Lower lobe of right lung (tissue), 2 donors: ENCODE results near the gene PCIF1. TPM values are rescaled to one million over a fixed set of nuclear protein-coding genes. Genes with fewer than 3 reads are reported as not detected.

Experiments used
- ATAC-seq, 2 donors: fragments of 200-7000 bp; cut with Tn5 transposase; one replicate each; pipeline ENCODE4 v1.9.1; 2020 to 2022; ENCODE audit warnings: mild to moderate bottlenecking in 2 of 2, moderate library complexity in 2 of 2
- DNase-seq: peaks from one replicate; pipeline ENCODE4 v3.0.0-alpha.2; 2020
- H3K27ac ChIP-seq: fragments of 200-600 bp; one replicate; pipeline ENCODE4 v1.8.0; 2022
- H3K27me3 ChIP-seq: fragments of 200-600 bp; one replicate; pipeline ENCODE4 v1.8.0; 2022; ENCODE audit warnings: low read depth
- H3K36me3 ChIP-seq: fragments of 200-600 bp; one replicate; pipeline ENCODE4 v1.8.0; 2022; ENCODE audit warnings: mild to moderate bottlenecking
- H3K4me1 ChIP-seq: fragments of 200-600 bp; one replicate; pipeline ENCODE4 v1.8.0; 2022
- H3K4me3 ChIP-seq: fragments of 200-600 bp; one replicate; pipeline ENCODE4 v1.8.0; 2022; ENCODE audit warnings: mild to moderate bottlenecking
- H3K9me3 ChIP-seq: fragments of 200-600 bp; one replicate; pipeline ENCODE4 v1.8.0; 2022
- intact Hi-C: fragments of 100-400 bp; cut with DNase I; formaldehyde crosslinking; loops from one replicate; pipeline ENCODE4 v1.11.0; 2022
- total RNA-seq: library from RNA; stranded (reverse); fragmentation: NEBNext Ultra II Directional; extraction: Animal tissue kit (Norgen Biotek cat#: 25700); gene quantifications from one replicate; pipeline ENCODE4 v1.2.1, GENCODE V29; 2021
- TF ChIP-seq, protein P1 (sequence below): fragments of 200-600 bp; IDR thresholded peaks from one replicate; pipeline ENCODE4 v1.8.0; 2022; ENCODE audit warnings: antibody characterized with exemption, mild to moderate bottlenecking
- donor health status: DM: no; HTN: yes; CAD: no; lungs with severe emphysema.

Gene PCIF1
- total RNA-seq, 1 donor from 2014 or later: 34.7 TPM

DNA sequence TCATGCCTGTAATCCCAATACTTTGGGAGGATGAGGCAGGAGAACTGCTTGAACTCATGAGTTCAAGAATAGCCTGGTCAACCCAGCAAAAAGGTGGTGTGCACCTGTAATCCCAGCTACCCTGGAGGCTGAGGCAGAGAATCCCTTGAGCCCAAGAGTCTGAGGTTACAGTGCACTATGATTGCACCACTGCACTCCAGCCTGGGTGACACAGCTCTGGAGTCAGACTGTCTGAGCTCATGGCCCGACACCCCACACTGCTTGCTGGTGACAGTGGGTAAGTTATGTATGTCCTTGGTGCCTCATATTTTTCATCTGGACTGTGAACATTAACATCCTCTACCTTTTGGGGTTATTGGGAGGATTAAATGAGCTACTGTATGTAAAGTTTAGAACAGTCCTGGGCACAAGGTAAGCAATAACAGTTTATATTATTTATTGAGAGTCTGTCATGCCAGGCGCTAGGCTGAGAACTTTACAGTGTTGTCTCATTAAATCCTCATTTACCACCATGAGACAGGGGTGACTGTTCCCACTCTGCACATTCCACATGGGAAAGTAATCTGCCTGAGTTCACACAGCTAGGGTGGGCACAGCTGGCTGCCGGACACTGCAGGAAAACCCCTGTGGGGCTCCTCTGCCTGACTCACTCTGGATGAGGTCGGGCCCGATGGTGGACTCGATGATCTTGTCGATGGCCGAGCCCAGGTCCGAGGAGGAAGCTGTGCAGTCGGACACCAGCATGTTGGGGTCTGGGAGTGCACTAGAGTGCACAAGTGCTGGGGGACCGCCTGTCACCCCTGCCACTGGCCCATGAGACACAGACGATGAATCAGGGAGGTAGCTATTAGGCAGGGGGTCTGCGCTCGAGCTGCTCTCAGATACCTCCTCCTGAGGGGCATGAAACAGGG lies 34.6 kb downstream of the PCIF1 start:
- no peak overlapping the region for H3K4me3 ChIP-seq
- no peaks in the 10 kb centered on the region for H3K27me3 ChIP-seq
- DNase-seq: peak; percentile 45
- H3K4me1 ChIP-seq: peaks cover 26% of the 10 kb centered on the region
- TF ChIP-seq, protein P1, sequence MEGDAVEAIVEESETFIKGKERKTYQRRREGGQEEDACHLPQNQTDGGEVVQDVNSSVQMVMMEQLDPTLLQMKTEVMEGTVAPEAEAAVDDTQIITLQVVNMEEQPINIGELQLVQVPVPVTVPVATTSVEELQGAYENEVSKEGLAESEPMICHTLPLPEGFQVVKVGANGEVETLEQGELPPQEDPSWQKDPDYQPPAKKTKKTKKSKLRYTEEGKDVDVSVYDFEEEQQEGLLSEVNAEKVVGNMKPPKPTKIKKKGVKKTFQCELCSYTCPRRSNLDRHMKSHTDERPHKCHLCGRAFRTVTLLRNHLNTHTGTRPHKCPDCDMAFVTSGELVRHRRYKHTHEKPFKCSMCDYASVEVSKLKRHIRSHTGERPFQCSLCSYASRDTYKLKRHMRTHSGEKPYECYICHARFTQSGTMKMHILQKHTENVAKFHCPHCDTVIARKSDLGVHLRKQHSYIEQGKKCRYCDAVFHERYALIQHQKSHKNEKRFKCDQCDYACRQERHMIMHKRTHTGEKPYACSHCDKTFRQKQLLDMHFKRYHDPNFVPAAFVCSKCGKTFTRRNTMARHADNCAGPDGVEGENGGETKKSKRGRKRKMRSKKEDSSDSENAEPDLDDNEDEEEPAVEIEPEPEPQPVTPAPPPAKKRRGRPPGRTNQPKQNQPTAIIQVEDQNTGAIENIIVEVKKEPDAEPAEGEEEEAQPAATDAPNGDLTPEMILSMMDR: no peak
- ATAC-seq: no peak
- no peaks in the 10 kb centered on the region for H3K9me3 ChIP-seq
- H3K36me3 ChIP-seq: peaks cover 56% of the 10 kb centered on the region
- no peak overlapping the region for H3K27ac ChIP-seq
- intact Hi-C loops: no loop called here

DNA sequence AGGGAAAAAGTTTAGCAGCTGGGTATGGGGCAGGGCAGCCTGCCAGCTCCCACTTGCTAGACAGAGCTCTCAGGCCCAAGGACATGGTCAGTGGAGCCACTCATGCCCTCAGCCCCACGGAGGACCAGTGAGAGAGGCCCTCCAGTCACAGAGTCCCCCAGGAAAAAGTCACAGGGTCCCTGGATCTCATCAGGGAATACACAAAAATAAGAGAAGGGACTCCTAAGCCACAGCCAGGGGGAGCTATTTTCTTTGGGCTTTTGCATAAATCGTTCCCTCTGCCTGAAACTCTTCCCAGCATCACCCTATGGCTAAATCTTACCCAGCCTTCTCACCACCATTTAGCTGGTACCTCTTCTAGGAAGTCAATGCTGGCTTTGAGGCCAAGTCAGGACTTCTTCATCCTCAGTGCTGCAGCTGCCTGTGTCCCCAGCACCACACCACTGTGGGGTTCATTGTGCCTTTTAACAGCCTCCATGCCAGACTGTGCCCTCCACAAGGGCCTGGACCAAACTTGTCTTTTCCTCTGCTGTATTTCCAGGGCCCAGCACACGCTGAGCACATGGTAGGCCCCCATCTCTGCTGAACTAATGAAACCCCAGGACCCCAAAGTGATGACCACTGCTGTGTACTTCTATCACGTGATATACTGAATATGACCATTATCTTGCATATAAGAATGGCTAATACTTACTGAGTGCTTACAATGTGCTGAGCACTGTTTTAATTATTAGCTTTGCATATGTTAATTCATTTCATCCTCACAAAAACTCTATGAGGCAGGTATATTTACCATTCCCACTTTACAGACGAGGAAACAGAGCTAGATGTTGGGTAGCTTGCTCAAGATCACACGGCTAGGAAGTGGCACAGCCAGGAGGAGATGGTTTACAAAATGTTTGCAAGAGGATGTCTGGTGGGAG lies 35.5 kb downstream of the PCIF1 start:
- peak overlapping the region; percentile 100 for H3K27ac ChIP-seq
- H3K4me1 ChIP-seq: peaks cover 26% of the 10 kb centered on the region
- peaks cover 47% of the 10 kb centered on the region for H3K36me3 ChIP-seq
- intact Hi-C loops: no loop called here
- TF ChIP-seq, protein P1: peak; percentile 48
- no peaks in the 10 kb centered on the region for H3K27me3 ChIP-seq
- peak overlapping the region; percentile 98 for H3K4me3 ChIP-seq
- no peak for ATAC-seq
- no peak for DNase-seq
- no peaks in the 10 kb centered on the region for H3K9me3 ChIP-seq

DNA sequence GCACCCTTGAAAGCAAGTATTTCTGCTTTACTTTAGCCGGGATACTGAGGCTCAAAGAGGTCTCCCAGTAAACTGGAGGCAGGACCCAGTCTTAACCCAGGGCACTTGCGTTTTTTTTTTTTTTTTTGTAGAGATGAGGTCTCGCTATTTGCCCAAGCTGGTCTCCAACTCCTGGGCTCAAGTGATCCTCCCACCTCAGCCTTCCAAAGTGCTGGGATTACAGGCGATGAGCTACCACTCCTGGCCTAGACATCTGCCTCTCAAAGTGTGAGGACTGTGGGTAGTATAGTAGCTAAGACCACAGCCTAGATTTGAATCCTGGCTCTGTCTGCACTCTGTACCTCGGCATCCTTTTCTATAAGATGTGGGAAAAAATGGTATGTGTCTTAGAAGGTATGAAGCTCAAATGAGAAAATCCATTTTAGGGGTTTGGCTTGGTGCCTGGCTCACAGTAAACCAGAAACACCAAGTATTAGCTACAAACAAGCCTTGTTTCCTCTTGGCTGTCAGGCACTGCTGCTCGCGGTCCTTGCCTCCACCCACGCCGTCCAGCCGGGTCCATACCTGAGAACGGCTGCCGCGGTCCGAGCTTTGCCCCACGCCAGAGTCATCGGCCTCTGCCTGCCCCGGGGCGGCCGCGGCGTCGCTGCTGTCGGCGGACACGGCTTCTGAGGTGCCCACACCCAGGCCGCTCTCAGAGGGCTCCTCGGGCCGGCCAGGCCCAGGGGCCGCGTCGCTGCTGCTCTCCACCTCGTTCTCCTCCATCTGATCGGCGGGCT lies 36.4 kb downstream of the PCIF1 start:
- Histone ChIP-seq H3K36me3 (peaks cover 38% of the 10 kb centered on the region), H3K9me3 (no peaks in the 10 kb centered on the region), H3K27me3 (no peaks in the 10 kb centered on the region), H3K27ac (peak overlapping the region; percentile 100), H3K4me3 (peak overlapping the region; percentile 98), H3K4me1 (peaks cover 26% of the 10 kb centered on the region)
- TF ChIP-seq, protein P1: no peak
- DNase-seq: no peak
- intact Hi-C loops: no loop called here
- ATAC-seq: peak; percentile 0 to 23

DNA sequence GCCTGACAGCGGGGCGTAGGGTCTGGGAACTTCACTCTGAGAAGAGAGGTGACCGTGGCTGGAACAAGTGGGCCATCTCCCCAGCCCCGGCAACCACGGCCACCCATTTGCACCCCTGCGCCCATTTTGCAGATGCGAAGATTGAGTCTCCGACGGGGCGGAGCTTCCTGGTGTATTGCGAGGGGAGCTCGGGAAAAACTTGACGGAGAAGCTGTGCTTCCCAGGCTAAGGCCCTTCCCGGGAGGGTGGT lies 36.9 kb downstream of the PCIF1 start:
- DNase-seq: peak; percentile 67
- TF ChIP-seq, protein P1: no peak
- Histone ChIP-seq H3K4me3 (peak overlapping the region; percentile 98), H3K27me3 (no peaks in the 10 kb centered on the region), H3K9me3 (no peaks in the 10 kb centered on the region), H3K27ac (peak overlapping the region; percentile 100), H3K36me3 (peaks cover 33% of the 10 kb centered on the region), H3K4me1 (peaks cover 26% of the 10 kb centered on the region)
- intact Hi-C loops: no loop called here
- no peak for ATAC-seq
